ENCODE measurements around the gene MINDY3. TPM values are rescaled to one million over a fixed set of nuclear protein-coding genes. Genes with fewer than 3 reads are reported as not detected.

The MINDY3 gene
- total RNA-seq, 1 experiment from 2014 or later: 14.9 TPM

GRCh38 chr10:15858861-15859281 lies 1.4 kb downstream of the MINDY3 start:
- no peak overlapping the region for H3K56ac ChIP-seq (ENCODE audit: insufficient read length, low read depth, low read length)
- H4K5ac ChIP-seq (ENCODE audit: insufficient read length, low read depth, low read length): no peak overlapping the region
- no peak overlapping the region for H2BK12ac ChIP-seq (ENCODE audit: insufficient read length, low read depth, low read length)
- no peak overlapping the region for H3K14ac ChIP-seq (ENCODE audit: insufficient read depth, low read length)
- peaks cover 3% of the 10 kb centered on the region; the same call in 1 of the 2 replicates for H3K27me3 ChIP-seq (ENCODE audit: insufficient read depth, low read length)
- no peak overlapping the region for H2BK20ac ChIP-seq (ENCODE audit: low read depth, low read length, poor library complexity, severe bottlenecking)
- H2BK120ac ChIP-seq (ENCODE audit: low read depth, low read length, poor library complexity, severe bottlenecking): no peak overlapping the region
- H3K4me2 ChIP-seq (ENCODE audit: insufficient read depth, insufficient read length, low read length): no peak overlapping the region
- Mint-ChIP-seq H3K4me3 (peak overlapping the region; percentile 47 to 62; a peak in 4 of 5 replicates), H3K4me1 (peaks cover 9 to 11% of the 10 kb centered on the region in 2 experiments), H3K9me3 (peaks cover 0 to 9% of the 10 kb centered on the region in 2 experiments; a peak in 1 of 5 replicates), H3K27me3 (ENCODE audit: low read depth) (peaks cover 32% of the 10 kb centered on the region), H3K27ac (no peak overlapping the region), H3K36me3 (ENCODE audit: insufficient read depth in 1 of 3, low read depth in 3 of 3) (peaks cover 0 to 7% (median 0%) of the 10 kb centered on the region in 3 experiments; a peak in 1 of 7 replicates)
- no peak for DNase-seq
- peaks cover 3% of the 10 kb centered on the region for H3K23me2 ChIP-seq (ENCODE audit: insufficient read length, low read depth, low read length, poor library complexity, severe bottlenecking)
- no peaks in the 10 kb centered on the region for H3K79me1 ChIP-seq (ENCODE audit: insufficient read depth, low read depth, low read length, poor library complexity, severe bottlenecking)
- H3K4me1 ChIP-seq (ENCODE audit: insufficient read depth, low read length): no peaks in the 10 kb centered on the region
- no peak overlapping the region for H2AK5ac ChIP-seq (ENCODE audit: insufficient read length, low read length)
- H2BK5ac ChIP-seq (ENCODE audit: insufficient read length, low read length): no peak overlapping the region
- no peak overlapping the region for H2BK15ac ChIP-seq (ENCODE audit: low read depth, low read length)
- H3K27ac ChIP-seq (ENCODE audit: insufficient read length, low read depth, low read length): no peak overlapping the region
- no peak overlapping the region for H3T11ph ChIP-seq (ENCODE audit: low read length)
- H4K91ac ChIP-seq (ENCODE audit: insufficient read length, low read depth, low read length): no peak overlapping the region
- TF ChIP-seq CTCF (conservative IDR thresholded peaks at IDR 0.05): no peak
- H3K9me3 ChIP-seq (ENCODE audit: control insufficient read depth, low read depth, low read length): no peaks in the 10 kb centered on the region
- H3K4ac ChIP-seq (ENCODE audit: low read depth, low read length): no peak overlapping the region
- no peak overlapping the region for H3K18ac ChIP-seq (ENCODE audit: insufficient read length, low read depth, low read length)
- no peaks in the 10 kb centered on the region for H4K20me1 ChIP-seq (ENCODE audit: control insufficient read depth, insufficient read depth, insufficient read length)
- H3K23ac ChIP-seq (ENCODE audit: insufficient read length, low read depth, low read length): no peak overlapping the region
- H3K79me2 ChIP-seq (ENCODE audit: insufficient read depth, low read length): no peaks in the 10 kb centered on the region
- H4K8ac ChIP-seq (replicated peaks; ENCODE audit: insufficient read length, low read depth, low read length): no peak overlapping the region
- H3K9ac ChIP-seq (ENCODE audit: extremely low read depth, insufficient read length, low read length): no peak overlapping the region
- no peak overlapping the region for H2AFZ ChIP-seq (ENCODE audit: low read length)
- WGBS (ENCODE audit: extremely low coverage, insufficient read length, low lambda C conversion rate): no CpG with 5 or more reads among the region's 7 CpGs
